DND-41 (cell line): ENCODE data around the gene MRPL9.

Source experiments
- ATAC-seq: fragments of 200-7000 bp; cut with Tn5 transposase; 3 replicates; pipeline ENCODE4 v1.9.1; 2021; ENCODE audit warnings: low read depth; ENCODE audit not compliant: insufficient read depth
- DNase-seq: peaks from one replicate; pipeline ENCODE4 v3.0.0-alpha.2; 2020
- H2AFZ ChIP-seq: 2 replicates; pipeline ENCODE4 v1.6.0; 2012; ENCODE audit warnings: low read depth, low read length
- H3K27ac ChIP-seq: 2 replicates; pipeline ENCODE4 v1.5.1; 2012; ENCODE audit warnings: low read length, inconsistent platforms
- H3K27me3 ChIP-seq: fragments of 200-600 bp; sonication (generic); 2 replicates; pipeline ENCODE4 v1.6.0; 2012; ENCODE audit warnings: low read length, mild to moderate bottlenecking, inconsistent platforms; ENCODE audit not compliant: insufficient read depth, poor library complexity
- H3K36me3 ChIP-seq: 2 replicates; pipeline ENCODE4 v1.5.1; 2012; ENCODE audit warnings: low read length, inconsistent platforms; ENCODE audit not compliant: insufficient read depth
- H3K4me1 ChIP-seq: 2 replicates; pipeline ENCODE4 v1.5.1; 2012; ENCODE audit warnings: mild to moderate bottlenecking, low read length; ENCODE audit not compliant: insufficient read depth
- H3K4me2 ChIP-seq: 2 replicates; pipeline ENCODE4 v1.6.0; 2012; ENCODE audit warnings: mild to moderate bottlenecking, moderate library complexity, low read length, inconsistent platforms; ENCODE audit not compliant: insufficient read depth
- H3K4me3 ChIP-seq, 2 experiments: fragments of 200-600 bp in 1 of 2; shearing (Covaris generic) in 1 of 2; 2 replicates each; pipeline ENCODE4 v1.5.1; 2012 to 2016; ENCODE audit warnings: inconsistent platforms in 2 of 2, low read length in 2 of 2, mild to moderate bottlenecking in 2 of 2, low read depth in 1 of 2, moderate library complexity in 1 of 2
- H3K79me2 ChIP-seq: 2 replicates; pipeline ENCODE4 v1.6.0; 2012; ENCODE audit warnings: low read length, inconsistent platforms; ENCODE audit not compliant: insufficient read depth
- H3K9ac ChIP-seq: 2 replicates; pipeline ENCODE4 v1.6.0; 2012; ENCODE audit warnings: low read depth, mild to moderate bottlenecking, inconsistent platforms, low read length, moderate library complexity
- H3K9me3 ChIP-seq: 2 replicates; pipeline ENCODE4 v1.5.1; 2012; ENCODE audit warnings: low read length, moderate library complexity, mild to moderate bottlenecking, inconsistent platforms; ENCODE audit not compliant: insufficient read depth, severe bottlenecking
- H4K20me1 ChIP-seq: 2 replicates; pipeline ENCODE4 v1.6.0; 2012; ENCODE audit warnings: low read length; ENCODE audit not compliant: insufficient read depth
- EZH2 ChIP-seq: IDR thresholded peaks from 3 replicates; pipeline ENCODE4 v1.6.1; 2012; ENCODE audit warnings: borderline replicate concordance, low read depth, mild to moderate bottlenecking, moderate library complexity, low read length, inconsistent platforms; ENCODE audit not compliant: severe bottlenecking
- TF ChIP-seq, protein P1 (sequence below): IDR thresholded peaks from 2 replicates; pipeline ENCODE4 v1.5.1; 2012; ENCODE audit warnings: borderline replicate concordance, low read length, moderate library complexity, mild to moderate bottlenecking; ENCODE audit not compliant: poor library complexity, severe bottlenecking; ENCODE audit errors: extremely low read depth

The MRPL9 gene

DNA sequence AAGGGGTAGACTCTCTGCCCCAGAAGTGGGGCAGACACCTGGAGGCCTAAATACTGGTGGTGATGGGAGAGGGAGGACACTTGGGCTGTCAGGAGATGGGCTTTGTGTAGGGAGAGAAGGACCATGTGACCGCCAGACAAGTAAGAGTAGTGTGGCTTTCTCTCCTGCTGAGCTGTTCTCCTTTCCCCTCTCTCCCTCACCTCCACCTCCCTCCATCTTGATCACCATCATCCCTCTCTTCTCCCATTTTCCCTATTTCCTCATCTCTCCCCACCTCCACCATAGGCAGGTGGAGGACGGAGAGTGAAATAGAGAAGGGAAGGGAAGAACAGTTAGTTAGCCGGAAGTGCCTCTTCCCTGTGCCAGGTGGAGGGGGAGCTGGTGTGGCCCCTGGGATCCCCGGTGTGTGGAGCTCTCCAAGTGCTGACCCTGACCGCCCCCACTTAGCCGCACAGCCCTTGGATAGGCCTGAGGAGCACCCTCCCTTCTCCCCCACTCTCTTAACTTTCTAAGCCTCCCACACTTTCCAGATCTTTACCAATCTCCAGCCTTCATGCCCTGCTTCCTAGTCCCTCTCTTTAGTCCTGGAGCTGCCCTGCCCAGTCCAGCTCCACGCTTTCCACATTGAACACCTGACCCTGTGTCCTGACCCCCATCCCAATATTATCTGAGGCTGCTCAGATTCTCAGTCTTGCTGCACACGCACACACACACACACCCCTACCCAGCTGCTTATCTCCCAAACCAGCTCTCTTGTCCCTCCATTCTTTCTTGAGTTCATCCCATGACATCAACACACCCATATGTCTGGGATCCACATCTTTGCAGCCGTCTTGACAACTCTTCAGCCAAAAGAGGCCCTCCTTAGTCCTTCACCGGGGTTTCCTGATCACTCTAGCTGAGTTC, 48.2 kb downstream of the MRPL9 start:
- no peak overlapping the region for H2AFZ ChIP-seq
- no peaks in the 10 kb centered on the region for H3K36me3 ChIP-seq
- H4K20me1 ChIP-seq: no peaks in the 10 kb centered on the region
- no peak for ATAC-seq
- no peak overlapping the region for H3K27ac ChIP-seq
- no peaks in the 10 kb centered on the region for H3K9me3 ChIP-seq
- DNase-seq: no peak
- no peak overlapping the region for H3K9ac ChIP-seq
- H3K4me2 ChIP-seq: no peak overlapping the region
- no peaks in the 10 kb centered on the region for H3K79me2 ChIP-seq
- peaks cover 15% of the 10 kb centered on the region for H3K27me3 ChIP-seq
- H3K4me1 ChIP-seq: no peaks in the 10 kb centered on the region
- TF ChIP-seq, protein P1, sequence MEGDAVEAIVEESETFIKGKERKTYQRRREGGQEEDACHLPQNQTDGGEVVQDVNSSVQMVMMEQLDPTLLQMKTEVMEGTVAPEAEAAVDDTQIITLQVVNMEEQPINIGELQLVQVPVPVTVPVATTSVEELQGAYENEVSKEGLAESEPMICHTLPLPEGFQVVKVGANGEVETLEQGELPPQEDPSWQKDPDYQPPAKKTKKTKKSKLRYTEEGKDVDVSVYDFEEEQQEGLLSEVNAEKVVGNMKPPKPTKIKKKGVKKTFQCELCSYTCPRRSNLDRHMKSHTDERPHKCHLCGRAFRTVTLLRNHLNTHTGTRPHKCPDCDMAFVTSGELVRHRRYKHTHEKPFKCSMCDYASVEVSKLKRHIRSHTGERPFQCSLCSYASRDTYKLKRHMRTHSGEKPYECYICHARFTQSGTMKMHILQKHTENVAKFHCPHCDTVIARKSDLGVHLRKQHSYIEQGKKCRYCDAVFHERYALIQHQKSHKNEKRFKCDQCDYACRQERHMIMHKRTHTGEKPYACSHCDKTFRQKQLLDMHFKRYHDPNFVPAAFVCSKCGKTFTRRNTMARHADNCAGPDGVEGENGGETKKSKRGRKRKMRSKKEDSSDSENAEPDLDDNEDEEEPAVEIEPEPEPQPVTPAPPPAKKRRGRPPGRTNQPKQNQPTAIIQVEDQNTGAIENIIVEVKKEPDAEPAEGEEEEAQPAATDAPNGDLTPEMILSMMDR: no peak
- no peak for TF ChIP-seq EZH2
- H3K4me3 ChIP-seq: no peak overlapping the region

DNA sequence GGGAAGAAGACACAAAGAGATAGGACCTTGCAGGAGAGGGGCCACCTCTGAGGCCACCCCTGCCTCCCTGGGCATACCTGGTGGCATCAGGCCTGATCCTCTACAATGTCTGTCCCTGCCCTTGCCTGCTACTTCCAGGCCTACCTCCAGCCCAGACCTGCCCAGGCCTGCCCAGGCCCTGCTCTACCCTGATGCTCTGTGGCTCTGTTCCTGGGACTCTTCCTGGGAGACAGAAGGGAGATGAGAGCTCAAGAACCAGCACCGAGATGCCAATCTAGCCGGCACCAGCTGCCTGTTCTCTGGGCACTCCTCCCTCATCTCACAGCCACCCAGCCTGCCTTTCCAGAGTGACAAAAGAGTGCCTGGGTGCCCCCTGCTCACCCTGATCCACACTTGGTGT, 49.4 kb downstream of the MRPL9 start:
- no peaks in the 10 kb centered on the region for H3K4me1 ChIP-seq
- TF ChIP-seq EZH2: no peak
- TF ChIP-seq, protein P1: no peak
- no peak for DNase-seq
- peaks cover 11% of the 10 kb centered on the region for H3K27me3 ChIP-seq
- H3K79me2 ChIP-seq: no peaks in the 10 kb centered on the region
- no peaks in the 10 kb centered on the region for H3K36me3 ChIP-seq
- H3K27ac ChIP-seq: no peak overlapping the region
- no peak overlapping the region for H3K9ac ChIP-seq
- no peak overlapping the region for H2AFZ ChIP-seq
- no peaks in the 10 kb centered on the region for H3K9me3 ChIP-seq
- no peak for ATAC-seq
- no peaks in the 10 kb centered on the region for H4K20me1 ChIP-seq
- H3K4me3 ChIP-seq: no peak overlapping the region
- no peak overlapping the region for H3K4me2 ChIP-seq

GRCh38 chr1:151713044-151713443, 50.3 kb downstream of the MRPL9 start:
- peaks cover 11% of the 10 kb centered on the region for H3K27me3 ChIP-seq
- no peaks in the 10 kb centered on the region for H3K4me1 ChIP-seq
- no peak overlapping the region for H3K9ac ChIP-seq

More at GRCh38 chr1:151713044-151713443, 50.3 kb downstream of the MRPL9 start:
- Histone ChIP-seq H3K27ac (no peak overlapping the region), H3K4me2 (no peak overlapping the region), H3K4me3 (no peak overlapping the region), H3K79me2 (no peaks in the 10 kb centered on the region), H3K9me3 (no peaks in the 10 kb centered on the region), H4K20me1 (no peaks in the 10 kb centered on the region), H3K36me3 (no peaks in the 10 kb centered on the region), H2AFZ (no peak overlapping the region)
- TF ChIP-seq EZH2: no peak
- TF ChIP-seq, protein P1: no peak
- ATAC-seq (no peak), DNase-seq (no peak)
